OCI-LY7 (cell line): Measurements from ENCODE around the gene CAPN5. TPM values are rescaled to one million over a fixed set of nuclear protein-coding genes. Genes with fewer than 3 reads are reported as not detected.

Source experiments
- BruUV-seq: library from RNA; stranded (reverse); fragments of 400-500 nt; replicated peaks from 2 replicates; lab custom pipeline; 2021; lab: Mats Ljungman, UMichigan
- CTCF ChIA-PET: fragments of 300-600 bp; sonication (Branson Sonifier 250); formaldehyde crosslinking; loops from one replicate; lab custom pipeline; 2022; ENCODE audit warnings: antibody characterized with exemption; ENCODE audit not compliant: unreplicated experiment; lab: Charles Lee
- POLR2A ChIA-PET: fragments of 300-600 bp; sonication (Branson Sonifier 250); formaldehyde crosslinking; loops from one replicate; lab custom pipeline; 2022; ENCODE audit warnings: antibody characterized with exemption; lab: Charles Lee
- DNase-seq: peaks from one replicate; pipeline ENCODE4 v3.0.0-alpha.2; 2015; ENCODE audit warnings: low spot score
- H2AFZ ChIP-seq: fragments of 200-600 bp; sonication (generic), shearing (Covaris generic); 2 replicates; pipeline ENCODE4 v1.6.1; 2014; ENCODE audit warnings: mild to moderate bottlenecking, antibody characterized with exemption, low read length, moderate library complexity
- H3K27ac ChIP-seq: fragments of 200-600 bp; sonication (generic); 2 replicates; pipeline ENCODE4 v1.5.1; 2014; ENCODE audit warnings: mixed run types, low read depth, mild to moderate bottlenecking, moderate library complexity, low read length, inconsistent platforms; ENCODE audit not compliant: poor library complexity, severe bottlenecking
- H3K36me3 ChIP-seq: fragments of 200-600 bp; sonication (generic); 2 replicates; pipeline ENCODE4 v1.6.1; 2014; ENCODE audit warnings: mild to moderate bottlenecking, antibody characterized with exemption, low read length, moderate library complexity, mixed read lengths; ENCODE audit not compliant: insufficient read depth
- H3K4me1 ChIP-seq: fragments of 200-600 bp; sonication (generic); 2 replicates; pipeline ENCODE4 v1.5.1; 2014; ENCODE audit warnings: mild to moderate bottlenecking, low read length; ENCODE audit not compliant: insufficient read depth, poor library complexity, severe bottlenecking
- H3K4me2 ChIP-seq: fragments of 200-600 bp; sonication (generic); 2 replicates; pipeline ENCODE4 v1.6.1; 2014; ENCODE audit warnings: mild to moderate bottlenecking, low read length
- H3K4me3 ChIP-seq: fragments of 200-600 bp; sonication (generic); 2 replicates; pipeline ENCODE4 v1.5.1; 2014; ENCODE audit warnings: mild to moderate bottlenecking, low read depth, low read length; ENCODE audit not compliant: poor library complexity, severe bottlenecking
- H3K79me2 ChIP-seq: fragments of 200-600 bp; sonication (generic); 2 replicates; pipeline ENCODE4 v1.6.1; 2016; ENCODE audit warnings: low read depth, mild to moderate bottlenecking, low read length, moderate library complexity, mixed read lengths; ENCODE audit not compliant: insufficient read depth
- H3K9me2 ChIP-seq: fragments of 200-600 bp; sonication (generic); 2 replicates; pipeline ENCODE4 v1.6.1; 2016; ENCODE audit warnings: mild to moderate bottlenecking, low read length, mixed read lengths; ENCODE audit not compliant: insufficient read depth
- H3K9me3 ChIP-seq: fragments of 200-600 bp; sonication (generic); 2 replicates; pipeline ENCODE4 v1.6.1; 2014; ENCODE audit warnings: mild to moderate bottlenecking, mixed run types, low read length, mixed read lengths
- H4K20me1 ChIP-seq: fragments of 200-600 bp; sonication (generic); 2 replicates; pipeline ENCODE4 v1.6.1; 2014; ENCODE audit warnings: mild to moderate bottlenecking, antibody characterized with exemption, low read length, moderate library complexity, mixed read lengths; ENCODE audit not compliant: insufficient read depth
- EZH2phosphoT487 ChIP-seq: fragments of 200-600 bp; sonication (generic); IDR thresholded peaks from 2 replicates; pipeline ENCODE4 v1.6.1; 2018; ENCODE audit warnings: low read depth, borderline replicate concordance, mild to moderate bottlenecking, mixed run types, antibody characterized with exemption, low read length, moderate library complexity, mixed read lengths
- intact Hi-C: fragments of 100-400 bp; cut with micrococcal nuclease; formaldehyde crosslinking; loops from one replicate; pipeline ENCODE4 v1.10.0; 2022; ENCODE audit not compliant: unreplicated experiment
- total RNA-seq, 2 experiments: library from RNA; depleted of rRNA in 1 of 2; stranded (reverse); fragments of >200 nt in 1 of 2; shearing (Covaris generic) in 1 of 2; gene quantifications; 2 replicates each; pipeline ENCODE4 v1.2.3, GENCODE V29; 2014 to 2022
- TF ChIP-seq, protein P1 (sequence below): fragments of 200-600 bp; sonication (generic); conservative IDR thresholded peaks from 2 replicates; pipeline ENCODE4 v1.5.1; 2014; ENCODE audit warnings: mild to moderate bottlenecking, antibody characterized with exemption, low read length, moderate library complexity, mixed read lengths

CAPN5 gene
- total RNA-seq, 2 experiments from 2014 or later = 1.4 to 1.5 TPM

DNA sequence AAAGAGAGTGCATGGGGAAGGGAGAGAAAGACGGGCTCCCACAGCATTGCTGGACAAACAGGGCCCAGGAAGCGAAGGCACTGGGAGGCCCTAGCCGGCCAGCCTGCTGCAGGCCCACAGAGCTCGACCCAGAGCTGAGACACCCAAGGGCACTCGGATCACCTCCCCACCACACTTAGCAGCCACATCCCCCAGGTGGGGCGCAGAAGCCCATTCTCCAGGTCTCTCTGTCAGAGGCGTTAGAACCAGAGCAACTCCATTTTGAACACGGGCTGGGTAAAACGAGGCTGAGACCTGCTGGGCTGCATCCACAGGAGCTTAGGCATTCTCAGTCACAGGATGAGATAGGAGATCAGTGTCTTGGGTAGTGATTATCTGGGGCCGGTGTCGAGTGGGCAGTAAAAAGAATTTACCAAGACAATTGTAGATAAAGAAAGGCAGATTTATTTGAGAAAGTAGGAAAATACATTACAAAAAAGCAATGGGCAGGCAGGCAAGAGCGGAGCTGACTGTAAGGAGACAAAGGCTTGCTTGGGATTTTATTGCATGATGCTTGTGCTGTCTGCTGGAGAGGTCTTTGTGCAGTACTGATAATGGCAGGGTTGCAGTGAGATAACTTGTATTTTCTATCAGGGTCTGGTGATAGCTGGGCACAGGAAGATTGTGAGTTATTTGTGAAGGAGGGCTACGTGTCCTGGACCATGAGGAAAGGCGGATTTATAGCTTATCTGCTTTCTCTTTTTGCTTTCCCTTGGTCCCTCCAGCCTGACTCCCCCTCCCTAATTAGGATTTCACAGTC, 13.4 kb upstream of the CAPN5 start:
- no peaks in the 10 kb centered on the region for H3K4me1 ChIP-seq
- H3K79me2 ChIP-seq = no peaks in the 10 kb centered on the region
- no peaks in the 10 kb centered on the region for H4K20me1 ChIP-seq
- BruUV-seq = no TSS peak
- H3K4me2 ChIP-seq = no peak overlapping the region
- H3K9me3 ChIP-seq = no peaks in the 10 kb centered on the region
- no peak for DNase-seq
- CTCF ChIA-PET = no interaction called here
- H3K27ac ChIP-seq = no peak overlapping the region
- no peaks in the 10 kb centered on the region for H3K9me2 ChIP-seq
- POLR2A ChIA-PET = interaction anchor here (0.6 kb wide), 1 partner anchor 624 kb away, joined by 4 read pairs; no protein-coding TSS in a partner anchor
- intact Hi-C loops = no loop called here
- H3K36me3 ChIP-seq = no peaks in the 10 kb centered on the region
- no peak overlapping the region for H2AFZ ChIP-seq
- no peak overlapping the region for H3K4me3 ChIP-seq
- TF ChIP-seq, protein P1, sequence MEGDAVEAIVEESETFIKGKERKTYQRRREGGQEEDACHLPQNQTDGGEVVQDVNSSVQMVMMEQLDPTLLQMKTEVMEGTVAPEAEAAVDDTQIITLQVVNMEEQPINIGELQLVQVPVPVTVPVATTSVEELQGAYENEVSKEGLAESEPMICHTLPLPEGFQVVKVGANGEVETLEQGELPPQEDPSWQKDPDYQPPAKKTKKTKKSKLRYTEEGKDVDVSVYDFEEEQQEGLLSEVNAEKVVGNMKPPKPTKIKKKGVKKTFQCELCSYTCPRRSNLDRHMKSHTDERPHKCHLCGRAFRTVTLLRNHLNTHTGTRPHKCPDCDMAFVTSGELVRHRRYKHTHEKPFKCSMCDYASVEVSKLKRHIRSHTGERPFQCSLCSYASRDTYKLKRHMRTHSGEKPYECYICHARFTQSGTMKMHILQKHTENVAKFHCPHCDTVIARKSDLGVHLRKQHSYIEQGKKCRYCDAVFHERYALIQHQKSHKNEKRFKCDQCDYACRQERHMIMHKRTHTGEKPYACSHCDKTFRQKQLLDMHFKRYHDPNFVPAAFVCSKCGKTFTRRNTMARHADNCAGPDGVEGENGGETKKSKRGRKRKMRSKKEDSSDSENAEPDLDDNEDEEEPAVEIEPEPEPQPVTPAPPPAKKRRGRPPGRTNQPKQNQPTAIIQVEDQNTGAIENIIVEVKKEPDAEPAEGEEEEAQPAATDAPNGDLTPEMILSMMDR = no peak
- no peak for TF ChIP-seq EZH2phosphoT487

DNA sequence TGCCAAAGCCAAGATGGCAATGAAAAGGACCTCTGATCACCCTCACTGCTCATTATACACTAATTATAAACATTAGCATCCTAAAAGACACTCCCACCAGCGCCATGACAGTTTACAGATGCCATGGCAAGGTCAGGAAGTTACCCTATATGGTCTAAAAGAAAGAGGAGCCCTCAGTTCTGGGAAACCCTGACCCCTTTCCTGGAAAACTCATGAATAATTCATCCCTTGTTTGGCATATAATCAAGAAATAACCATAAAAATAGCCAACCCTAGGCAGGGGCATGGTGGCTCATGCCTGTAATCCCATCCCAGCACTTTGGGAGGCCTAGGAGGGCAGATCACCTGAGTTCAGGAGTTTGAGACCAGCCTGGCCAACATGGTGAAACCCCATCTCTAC, 12.7 kb upstream of the CAPN5 start:
- intact Hi-C loops = no loop called here
- TF ChIP-seq EZH2phosphoT487 = no peak
- TF ChIP-seq, protein P1 = no peak
- Histone ChIP-seq H3K36me3 (no peaks in the 10 kb centered on the region), H3K27ac (no peak overlapping the region), H2AFZ (no peak overlapping the region), H3K9me2 (no peaks in the 10 kb centered on the region), H3K9me3 (no peaks in the 10 kb centered on the region), H3K4me1 (no peaks in the 10 kb centered on the region), H4K20me1 (no peaks in the 10 kb centered on the region), H3K4me3 (no peak overlapping the region), H3K4me2 (no peak overlapping the region), H3K79me2 (no peaks in the 10 kb centered on the region)
- ChIA-PET POLR2A (interaction anchor here (0.6 kb wide), 1 partner anchor 623 kb away, joined by 4 read pairs; no protein-coding TSS in a partner anchor), CTCF (no interaction called here)
- BruUV-seq = no TSS peak
- no peak for DNase-seq

DNA sequence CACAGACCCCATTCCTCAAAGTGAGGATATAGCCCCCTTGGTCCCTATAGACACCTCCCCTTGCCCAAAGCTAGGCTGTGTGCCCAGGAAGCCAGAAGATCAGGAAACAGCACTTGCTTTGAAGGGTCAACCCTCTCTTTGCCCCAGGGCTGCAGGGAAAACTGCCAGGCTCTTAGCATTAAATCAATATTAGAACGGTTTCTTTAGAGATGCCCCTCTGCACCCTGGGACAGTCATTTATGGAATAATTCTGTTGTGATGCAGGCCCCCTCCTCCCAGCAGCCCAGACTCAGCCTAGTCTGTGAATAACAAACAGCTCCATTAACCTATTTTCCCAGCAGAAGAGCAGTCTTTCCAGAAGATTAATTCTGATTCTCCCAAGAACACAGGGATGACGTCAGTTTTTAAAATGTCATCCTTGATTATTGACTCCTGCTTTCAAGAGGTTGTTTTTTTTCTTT, 11.6 kb upstream of the CAPN5 start:
- Histone ChIP-seq H3K36me3 (no peaks in the 10 kb centered on the region), H3K79me2 (no peaks in the 10 kb centered on the region), H3K27ac (no peak overlapping the region), H3K9me2 (no peaks in the 10 kb centered on the region), H4K20me1 (no peaks in the 10 kb centered on the region), H2AFZ (no peak overlapping the region), H3K9me3 (no peaks in the 10 kb centered on the region), H3K4me1 (no peaks in the 10 kb centered on the region), H3K4me3 (no peak overlapping the region), H3K4me2 (no peak overlapping the region)
- intact Hi-C loops = no loop called here
- BruUV-seq = no TSS peak
- no peak for DNase-seq
- no peak for TF ChIP-seq EZH2phosphoT487
- TF ChIP-seq, protein P1 = no peak
- POLR2A ChIA-PET = interaction anchor here (0.7 kb wide), 1 partner anchor 35 kb away, joined by 4 read pairs; no protein-coding TSS in a partner anchor
- CTCF ChIA-PET = no interaction called here
